ENCODE measurements around the gene SLC5A7.

DNA sequence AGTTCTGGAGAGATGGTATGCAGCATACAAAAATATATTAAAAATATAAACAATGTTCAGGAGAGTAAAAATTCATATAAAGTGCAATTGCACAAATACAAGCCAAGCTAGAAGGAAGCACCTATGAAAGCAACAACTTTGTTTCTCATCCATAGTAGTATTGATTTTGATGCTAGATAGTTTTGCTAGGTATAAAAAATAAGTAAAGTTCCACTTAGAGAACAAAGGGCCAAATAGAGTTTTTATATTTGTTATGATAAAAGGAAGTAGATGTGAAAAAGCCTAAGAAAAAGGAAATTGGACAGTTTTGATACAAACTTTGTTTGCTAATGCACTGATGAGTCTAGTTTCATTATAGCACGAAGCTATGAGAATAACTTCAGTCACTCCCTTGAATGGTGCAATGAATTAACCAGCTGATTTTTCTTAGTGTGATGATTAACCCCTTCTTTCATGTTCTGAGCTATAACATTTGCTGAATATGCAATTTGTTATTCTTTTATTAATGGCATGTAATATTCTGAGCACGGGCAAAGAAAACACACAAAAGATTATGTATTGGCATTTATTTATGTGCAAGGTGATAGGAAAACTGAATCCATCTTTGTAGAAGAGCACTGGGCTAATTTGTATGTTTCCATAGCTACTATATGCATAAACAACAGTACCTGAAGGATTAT lies 24.7 kb downstream of the SLC5A7 start:
- TF ChIP-seq POLR2A (IDR thresholded peaks at IDR 0.05): no peak
- TF ChIP-seq, protein P1, sequence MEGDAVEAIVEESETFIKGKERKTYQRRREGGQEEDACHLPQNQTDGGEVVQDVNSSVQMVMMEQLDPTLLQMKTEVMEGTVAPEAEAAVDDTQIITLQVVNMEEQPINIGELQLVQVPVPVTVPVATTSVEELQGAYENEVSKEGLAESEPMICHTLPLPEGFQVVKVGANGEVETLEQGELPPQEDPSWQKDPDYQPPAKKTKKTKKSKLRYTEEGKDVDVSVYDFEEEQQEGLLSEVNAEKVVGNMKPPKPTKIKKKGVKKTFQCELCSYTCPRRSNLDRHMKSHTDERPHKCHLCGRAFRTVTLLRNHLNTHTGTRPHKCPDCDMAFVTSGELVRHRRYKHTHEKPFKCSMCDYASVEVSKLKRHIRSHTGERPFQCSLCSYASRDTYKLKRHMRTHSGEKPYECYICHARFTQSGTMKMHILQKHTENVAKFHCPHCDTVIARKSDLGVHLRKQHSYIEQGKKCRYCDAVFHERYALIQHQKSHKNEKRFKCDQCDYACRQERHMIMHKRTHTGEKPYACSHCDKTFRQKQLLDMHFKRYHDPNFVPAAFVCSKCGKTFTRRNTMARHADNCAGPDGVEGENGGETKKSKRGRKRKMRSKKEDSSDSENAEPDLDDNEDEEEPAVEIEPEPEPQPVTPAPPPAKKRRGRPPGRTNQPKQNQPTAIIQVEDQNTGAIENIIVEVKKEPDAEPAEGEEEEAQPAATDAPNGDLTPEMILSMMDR (IDR thresholded peaks at IDR 0.05): no peak

All from uterus (tissue), 2 donors.